NCI-H1105 treated with DMSO at 0.1 percent for 48 hours (cell line): ENCODE data around the gene FAF1.
"Not testable (repeated sequence)": the region's sequence is repeated elsewhere in the genome, so short reads cannot be mapped to it uniquely, and the experiment has no call there.

Experiments used
- DNase-seq: peaks from one replicate; lab custom pipeline; 2025; lab: John Stamatoyannopoulos, UW

The FAF1 gene

GRCh38 chr1:50774759-50775351 lies 185.2 kb downstream of the FAF1 start:
- DNase-seq, result peak; percentile 77

DNA sequence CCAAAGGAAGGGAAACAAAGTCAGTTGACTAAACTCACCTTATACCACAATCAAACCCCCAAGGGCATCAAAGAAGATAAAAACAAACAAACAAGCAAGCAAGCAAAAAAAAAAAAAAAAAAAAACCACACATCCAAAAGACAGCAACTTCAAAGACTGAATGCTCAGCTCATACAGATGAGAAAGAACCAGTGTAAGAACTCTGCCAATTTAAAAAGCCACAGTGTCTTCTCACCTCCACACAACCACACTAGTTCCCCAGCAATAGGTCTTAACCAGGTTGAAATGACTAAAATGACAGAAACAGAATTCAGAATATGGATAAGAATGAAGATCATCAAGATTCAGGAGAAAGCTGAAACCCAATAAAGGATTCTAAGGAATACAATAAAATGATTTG lies 193.4 kb downstream of the FAF1 start:
- no peak for DNase-seq

DNA sequence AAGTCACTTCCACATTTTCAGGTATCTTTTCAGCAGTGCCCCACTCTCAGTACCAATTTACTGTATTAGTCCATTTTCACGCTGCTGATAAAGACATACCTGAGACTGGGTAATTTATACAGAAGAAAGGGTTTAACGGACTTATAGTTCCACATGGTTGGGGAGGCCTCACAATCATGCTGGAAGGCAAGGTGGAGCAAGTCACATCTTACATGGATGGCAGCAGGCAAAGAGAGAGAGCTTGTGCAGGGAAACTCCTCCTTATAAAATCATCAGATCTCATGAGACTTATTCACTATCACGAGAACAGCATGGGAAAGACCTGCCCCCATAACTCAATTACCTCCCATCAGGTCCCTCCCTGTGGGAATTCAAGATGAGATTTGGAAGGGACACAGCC lies 203.5 kb downstream of the FAF1 start:
- DNase-seq, result not testable (repeated sequence)

GRCh38 chr1:50754764-50755163 lies 205.3 kb downstream of the FAF1 start:
- not testable (repeated sequence) for DNase-seq

GRCh38 chr1:50750021-50750619 lies 209.9 kb downstream of the FAF1 start:
- DNase-seq, result peak; percentile 25

DNA sequence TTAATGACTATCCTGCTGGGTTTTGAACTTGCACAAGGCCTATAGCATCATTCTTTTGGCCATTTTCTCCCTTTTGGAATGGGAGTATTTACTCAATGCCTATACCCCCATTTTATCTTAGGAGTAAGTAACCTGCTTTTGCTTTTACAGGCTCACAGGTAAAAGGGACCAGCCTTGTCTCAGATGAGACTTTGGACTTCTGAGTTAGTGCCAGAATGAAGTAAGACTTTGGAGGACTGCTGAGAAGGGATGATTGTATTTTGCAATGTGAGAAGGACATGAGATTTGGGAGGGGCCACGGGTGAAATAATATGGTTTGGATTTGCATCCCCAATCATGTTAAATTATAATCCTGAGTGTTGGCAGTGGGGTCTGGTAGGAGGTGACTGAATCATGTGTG lies 212.7 kb downstream of the FAF1 start:
- DNase-seq, result no peak

GRCh38 chr1:50742523-50742922 lies 217.5 kb downstream of the FAF1 start:
- no peak for DNase-seq

GRCh38 chr1:50739125-50739524 lies 220.9 kb downstream of the FAF1 start:
- no peak for DNase-seq

DNA sequence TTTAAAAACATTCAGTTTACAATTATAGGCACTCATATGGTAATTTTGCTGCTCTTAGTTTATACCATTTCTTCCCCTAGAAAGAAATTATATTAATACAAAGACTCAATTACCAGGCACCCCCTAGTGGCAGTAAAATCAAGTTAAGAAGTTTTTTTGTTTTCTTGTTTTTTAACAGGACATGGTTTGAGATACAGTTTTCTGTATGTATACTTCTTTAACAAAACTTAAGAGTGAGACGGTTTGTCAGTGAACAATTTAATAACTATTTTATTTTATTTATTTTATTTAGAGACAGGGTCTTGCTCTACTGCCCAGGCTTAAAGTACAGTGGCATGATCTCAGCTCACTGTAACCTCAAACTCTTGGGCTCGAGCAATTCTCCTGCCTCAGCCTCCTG lies 224.6 kb downstream of the FAF1 start:
- DNase-seq, result peak; percentile 43

DNA sequence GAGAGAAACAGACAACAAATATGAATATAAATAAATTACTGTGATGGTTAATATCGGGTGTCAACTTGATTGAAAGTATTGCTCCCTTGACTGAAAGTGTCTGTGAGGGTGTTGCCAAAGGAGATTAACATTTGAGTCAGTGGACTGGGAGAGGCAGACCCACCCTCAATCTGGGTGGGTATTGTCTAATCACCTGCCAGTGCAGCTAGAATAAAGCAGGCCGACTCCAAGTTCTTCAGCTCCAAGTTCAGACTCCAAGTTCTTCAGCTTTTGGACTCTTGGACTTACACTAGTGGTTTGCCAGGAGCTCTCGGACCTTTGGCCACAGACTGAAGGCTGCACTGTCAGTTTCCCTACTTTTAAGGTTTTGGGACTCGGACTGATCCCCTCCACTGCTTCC lies 232.5 kb downstream of the FAF1 start:
- not testable (repeated sequence) for DNase-seq

DNA sequence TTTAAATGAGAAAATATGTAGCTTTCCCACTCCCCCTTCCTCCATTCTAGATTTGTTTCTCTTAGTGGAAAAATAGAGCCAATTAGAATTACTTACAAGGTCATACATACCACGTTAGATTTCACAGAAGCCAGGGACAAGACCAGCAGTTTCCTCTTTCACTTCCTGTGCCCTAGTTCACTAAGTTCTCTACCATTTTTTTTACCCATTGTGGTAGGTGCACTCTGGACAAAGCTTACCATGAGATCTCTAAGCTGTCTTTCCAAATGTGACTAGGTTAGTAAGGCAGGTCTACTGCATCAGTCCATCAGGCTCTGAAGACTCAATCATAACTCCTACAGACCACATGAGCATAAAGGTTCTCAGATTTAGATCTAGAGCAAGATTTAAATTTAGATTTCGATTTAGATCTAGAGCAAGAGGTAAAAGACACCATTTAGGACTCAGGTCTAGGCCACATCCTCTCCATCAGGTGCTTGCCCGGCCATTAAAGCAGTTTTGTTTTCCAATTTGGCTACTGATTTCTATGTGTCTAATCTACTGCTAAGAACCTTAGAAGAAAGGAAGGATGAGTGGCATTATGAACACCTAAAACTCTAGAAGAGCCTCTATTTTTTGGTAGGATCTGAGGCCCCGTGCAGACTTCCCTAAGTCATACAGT lies 235.3 kb downstream of the FAF1 start:
- no peak for DNase-seq

DNA sequence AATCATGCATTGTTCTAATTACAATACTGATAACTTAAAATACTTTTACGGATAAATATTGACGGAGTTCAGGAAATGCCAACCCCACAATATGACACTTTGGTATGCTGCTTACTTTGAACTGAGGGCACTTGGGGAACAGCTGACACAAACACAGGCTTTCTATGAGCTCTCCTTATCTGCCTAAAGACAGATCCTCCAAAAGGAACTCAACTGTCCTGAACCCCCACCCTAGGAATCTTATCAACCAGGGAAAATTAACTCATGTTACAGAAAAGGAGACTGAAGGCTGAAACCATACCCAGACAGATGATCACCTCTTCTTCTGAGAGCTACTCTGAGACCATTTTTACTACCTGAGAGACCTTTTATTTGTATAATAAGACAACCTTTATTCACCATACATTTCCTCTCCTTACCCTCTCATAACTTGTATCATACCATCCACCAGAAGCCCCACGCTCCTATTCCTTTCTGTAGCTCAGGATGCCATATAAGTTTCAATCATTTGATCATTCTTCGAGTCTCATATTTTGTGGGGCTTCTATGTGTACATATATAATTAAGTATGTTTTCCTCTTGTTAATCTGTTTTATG lies 239.5 kb downstream of the FAF1 start:
- DNase-seq, result no peak

- DNase-seq, result no peak
Measured at GRCh38 chr1:50719126-50719525, 240.9 kb downstream of the FAF1 start.

- no peak for DNase-seq
Measured at GRCh38 chr1:50717327-50717726, 242.7 kb downstream of the FAF1 start.

DNA sequence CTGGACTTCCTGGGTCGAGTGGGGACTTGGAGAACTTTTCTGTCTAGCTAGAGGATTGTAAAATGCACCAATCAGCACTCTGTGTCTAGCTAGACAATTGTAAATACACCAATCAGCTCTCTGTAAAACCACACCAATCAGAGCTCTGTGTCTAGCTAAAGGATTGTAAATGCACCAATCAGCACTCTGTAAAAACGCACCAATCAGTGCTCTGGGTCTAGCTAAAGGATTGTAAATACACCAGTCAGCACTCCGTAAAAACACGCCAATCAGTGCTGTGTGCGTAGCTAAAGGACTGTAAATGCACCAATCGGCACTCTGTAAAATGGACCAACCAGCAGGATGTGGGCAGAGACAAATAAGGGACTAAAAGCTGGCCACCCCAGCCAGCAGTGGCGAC lies 243.6 kb downstream of the FAF1 start:
- DNase-seq, result not testable (repeated sequence)

- DNase-seq, result no peak
Measured at GRCh38 chr1:50710099-50710498, 250.0 kb downstream of the FAF1 start.

- no peak for DNase-seq
Measured at GRCh38 chr1:50707824-50708223, 252.2 kb downstream of the FAF1 start.

GRCh38 chr1:50705699-50706098 lies 254.4 kb downstream of the FAF1 start:
- peak; percentile 76 for DNase-seq

DNA sequence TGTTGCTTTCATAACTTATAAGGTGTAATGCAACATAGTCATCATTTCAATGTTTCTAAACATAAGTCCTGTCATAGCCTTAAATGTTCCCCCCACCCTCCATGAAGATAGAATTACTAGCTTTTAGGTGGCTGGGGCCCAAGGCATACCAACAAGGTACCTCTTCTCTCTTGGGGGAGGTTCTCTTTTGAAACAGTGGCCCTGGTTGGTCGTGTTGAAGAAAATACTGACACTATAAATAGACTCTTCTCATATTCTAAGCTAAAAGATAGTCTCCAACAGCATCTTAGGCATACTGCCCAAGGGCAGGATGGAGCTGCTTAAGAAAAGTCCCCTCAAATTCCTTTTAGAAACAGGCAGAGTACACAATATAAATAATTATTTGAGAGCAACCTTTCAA lies 255.0 kb downstream of the FAF1 start:
- no peak for DNase-seq

DNA sequence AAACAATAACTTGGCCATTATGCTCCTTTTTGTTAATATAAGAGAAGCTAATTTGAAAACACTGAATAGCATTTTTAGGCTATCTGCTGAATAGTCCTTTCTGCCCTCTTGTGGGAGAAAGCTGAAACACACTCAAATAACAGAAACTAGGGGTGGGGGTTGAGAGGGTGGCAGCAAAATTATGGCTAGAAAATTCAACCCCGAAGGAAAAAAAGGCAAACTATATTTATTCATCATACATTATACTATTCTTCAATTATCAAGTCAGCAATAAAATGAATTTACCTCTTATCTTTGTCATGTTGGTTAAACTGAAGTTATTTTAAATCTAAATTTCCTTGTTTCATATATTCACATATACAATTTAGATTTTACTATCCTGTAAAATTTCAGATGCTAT lies 255.9 kb downstream of the FAF1 start:
- DNase-seq, result peak; percentile 64

DNA sequence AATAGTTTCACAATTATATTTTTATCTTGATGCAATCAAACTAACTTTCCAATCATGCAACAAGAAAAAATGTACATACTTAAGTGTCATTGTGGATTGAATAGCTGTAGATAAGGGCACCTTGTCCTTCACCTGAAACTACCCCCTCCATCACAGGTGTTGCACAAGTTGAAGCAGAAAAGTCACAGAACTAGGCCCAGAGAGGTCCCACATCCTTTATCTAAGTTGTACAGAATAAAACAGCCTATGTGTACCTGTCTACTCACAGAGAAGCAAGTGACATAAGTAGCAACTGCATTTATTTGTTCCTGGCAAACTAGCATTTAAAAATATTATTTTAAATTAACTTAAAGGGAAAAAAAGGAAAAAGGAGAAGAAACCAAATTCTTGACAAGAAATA lies 256.8 kb downstream of the FAF1 start:
- DNase-seq, result no peak

DNA sequence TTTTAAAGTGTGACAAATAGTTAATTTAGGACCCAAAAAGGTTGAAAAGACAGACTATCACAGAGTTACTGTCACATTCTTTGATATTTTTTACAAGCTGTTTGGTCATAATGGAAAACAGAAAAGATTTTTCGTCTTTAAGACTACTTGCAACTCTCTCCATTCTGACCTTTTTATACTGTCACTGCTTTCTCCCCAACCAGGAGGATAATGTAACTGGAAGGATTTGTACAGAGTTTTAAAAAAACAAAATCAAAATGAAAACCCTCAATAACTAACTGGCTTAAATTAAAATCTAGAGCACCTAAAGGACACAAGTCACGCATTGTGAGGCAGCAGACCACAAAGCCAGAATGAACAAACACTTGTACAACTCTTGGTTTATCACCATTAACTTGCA lies 257.7 kb downstream of the FAF1 start:
- DNase-seq, result no peak

DNA sequence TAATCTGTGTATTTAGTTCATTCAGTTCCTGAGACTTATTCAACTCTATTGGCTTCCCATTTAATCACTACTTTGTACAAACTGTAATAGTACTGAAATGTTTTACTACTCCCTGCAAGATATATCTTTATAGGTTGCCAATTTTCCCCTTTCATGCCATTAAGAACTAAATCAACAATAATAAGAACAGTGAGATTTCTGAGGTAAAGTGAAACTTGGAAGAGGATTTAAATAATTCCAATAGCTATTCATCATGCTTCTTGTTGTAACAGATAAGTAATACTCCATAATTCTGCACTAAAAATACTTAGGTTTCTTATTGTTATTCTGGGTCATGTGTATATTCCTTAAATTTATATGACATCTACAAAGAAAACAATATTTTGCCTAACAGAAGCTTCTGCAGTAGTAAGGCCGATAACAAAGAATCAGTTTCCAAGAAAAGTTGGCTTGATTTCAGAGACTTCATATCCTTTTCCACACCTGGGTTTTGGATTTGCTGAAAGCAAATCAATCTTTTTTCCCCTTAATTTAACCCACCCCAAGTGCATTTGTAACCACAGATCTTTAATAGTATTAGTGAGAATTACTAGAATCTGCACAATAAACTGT lies 258.3 kb downstream of the FAF1 start:
- peak; percentile 16 for DNase-seq
